ENCODE results near the gene KDM3B. TPM values are rescaled to one million over a fixed set of nuclear protein-coding genes. Genes with fewer than 3 reads are reported as not detected.

Gene KDM3B
- total and polyA plus RNA-seq, 2 of the 8 experiments (the other 6 are each of a cell fraction or from before 2014, with no cell fraction given), result 27.1 to 78.1 TPM

DNA sequence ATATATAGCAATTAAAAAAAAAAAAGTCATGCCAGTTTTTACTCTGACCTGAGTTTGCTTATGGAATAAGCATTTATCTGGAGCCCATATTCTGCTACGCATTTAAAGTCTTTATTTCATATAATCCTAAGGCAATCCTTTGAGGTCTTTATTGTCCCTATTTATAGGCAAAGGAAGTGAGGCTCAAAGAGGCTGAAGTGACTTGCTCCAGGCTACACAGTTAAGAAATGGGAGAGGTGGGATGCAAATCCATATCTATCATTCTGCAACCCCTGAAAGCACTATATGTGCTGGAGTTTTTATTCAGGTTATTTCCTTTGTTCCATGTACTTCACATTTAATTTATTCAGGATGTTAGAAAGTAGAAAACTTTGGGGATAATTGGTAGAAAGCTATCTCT, 12.1 kb downstream of the KDM3B start (continued):
- TF ChIP-seq KDM4A (IDR thresholded peaks at IDR 0.05; ENCODE audit: low read depth, low read length, severe bottlenecking), result no peak
- TF ChIP-seq FOSL1 (IDR thresholded peaks at IDR 0.05; ENCODE audit: insufficient read depth, low read depth, low read length), result no peak
- TF ChIP-seq CBX8 (IDR thresholded peaks at IDR 0.05; ENCODE audit: borderline replicate concordance, low read depth, low read length), result no peak
- no peak for TF ChIP-seq BACH1 (IDR thresholded peaks at IDR 0.05; ENCODE audit: low read length)
- no peak for TF ChIP-seq JUN (IDR thresholded peaks at IDR 0.05; ENCODE audit: low read depth, low read length)

Measured in H1 (cell line).